ENCODE measurements around the gene ANGPTL2.

Gene ANGPTL2

DNA sequence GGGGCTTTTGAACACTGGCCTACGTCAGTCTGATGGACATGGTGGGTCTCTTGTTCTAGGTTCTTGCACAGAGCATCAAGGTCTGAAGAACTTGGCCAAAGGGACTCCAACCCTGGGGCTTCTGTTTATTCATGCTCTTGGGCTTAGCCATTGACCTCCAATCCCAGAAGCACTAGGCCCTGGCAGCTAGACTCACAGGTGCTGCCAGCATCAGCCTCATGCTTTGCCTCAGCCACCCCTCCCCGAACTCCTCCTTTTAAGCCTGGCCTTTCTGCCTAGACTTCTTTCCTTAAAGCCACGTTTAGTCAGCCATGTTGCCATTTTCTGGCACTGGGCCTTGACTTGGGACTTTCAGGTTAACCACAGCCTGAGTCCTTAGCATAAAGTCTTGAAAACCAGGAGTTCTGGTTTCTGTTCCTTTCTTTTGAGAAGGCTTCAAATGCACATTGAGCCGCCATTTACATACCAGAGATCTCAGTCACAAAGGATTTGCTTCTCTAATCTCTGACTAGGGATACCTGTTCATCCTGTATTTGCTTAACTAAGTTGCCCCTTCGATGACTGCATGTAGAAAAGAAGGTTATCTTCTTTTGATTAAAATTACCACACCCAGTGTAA, 54.7 kb downstream of the ANGPTL2 start:
- no peak for DNase-seq

DNA sequence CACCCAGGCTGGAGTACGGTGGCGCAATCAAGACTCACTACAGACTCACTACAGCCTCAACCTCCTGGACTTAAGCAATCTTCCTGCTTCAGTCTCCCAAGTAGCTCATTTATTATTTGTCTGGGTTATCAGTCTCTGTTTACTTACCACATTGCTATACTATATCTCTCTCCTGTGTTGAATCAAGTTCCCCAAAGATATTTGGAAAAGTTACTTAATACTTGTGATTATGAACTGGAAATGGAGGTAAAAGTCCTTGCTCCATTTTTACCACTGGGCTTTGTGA, 55.6 kb downstream of the ANGPTL2 start:
- DNase-seq, result no peak

DNA sequence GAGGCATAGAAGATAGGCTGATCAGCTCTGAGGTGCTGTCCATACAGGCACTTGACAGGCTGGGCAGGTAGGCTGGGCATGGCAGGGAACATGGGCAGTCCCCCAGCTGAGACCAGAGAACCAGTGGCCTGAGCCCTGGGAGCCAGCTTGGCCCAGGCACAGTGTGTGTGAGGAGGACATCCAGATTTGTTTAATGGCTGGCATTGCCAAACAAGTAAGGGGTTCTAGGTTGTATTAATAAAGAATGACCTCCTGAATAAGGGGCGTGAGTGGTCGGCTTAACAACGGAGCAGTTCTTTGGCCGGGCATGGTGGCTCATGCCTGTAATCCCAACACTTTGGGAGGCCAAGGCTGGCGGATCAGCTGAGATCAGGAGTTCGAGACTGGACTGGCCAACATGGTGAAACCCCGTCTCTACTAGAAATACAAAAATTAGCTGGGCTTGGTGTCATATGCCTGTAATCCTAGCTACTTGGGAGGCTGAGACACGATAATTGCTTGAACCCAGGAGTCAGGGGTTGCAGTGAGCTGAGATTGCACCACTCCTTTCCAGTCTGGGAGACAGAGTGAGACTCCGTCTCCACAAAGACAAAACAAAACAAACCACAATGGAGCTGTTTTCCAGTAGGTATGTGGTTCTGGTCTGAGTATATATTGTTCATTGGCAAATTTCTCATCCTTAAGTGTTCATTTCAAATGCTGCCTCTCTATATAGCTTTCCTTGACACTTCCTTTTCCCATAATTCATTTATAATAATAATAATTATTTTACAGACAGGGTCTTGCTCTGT, 56.2 kb downstream of the ANGPTL2 start:
- no peak for DNase-seq

DNA sequence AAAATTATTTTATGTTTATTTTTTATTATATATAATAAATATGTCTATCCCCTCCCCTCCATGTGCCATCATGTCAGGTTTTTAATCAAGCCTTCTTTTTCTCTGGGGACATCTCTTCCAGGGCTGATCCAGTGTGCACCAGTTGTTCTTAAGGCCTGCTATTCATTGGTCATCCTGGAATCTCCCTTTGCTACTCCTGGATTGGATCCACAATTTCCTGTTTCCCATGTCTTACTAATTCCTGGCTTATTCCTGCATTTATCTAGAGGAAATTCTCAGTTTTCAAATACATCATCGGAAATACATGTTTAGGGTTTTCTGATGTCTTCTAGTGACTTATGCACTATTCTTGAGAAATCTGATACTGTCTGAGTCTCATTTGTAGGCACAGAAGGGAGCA, 56.8 kb downstream of the ANGPTL2 start:
- no peak for DNase-seq

DNA sequence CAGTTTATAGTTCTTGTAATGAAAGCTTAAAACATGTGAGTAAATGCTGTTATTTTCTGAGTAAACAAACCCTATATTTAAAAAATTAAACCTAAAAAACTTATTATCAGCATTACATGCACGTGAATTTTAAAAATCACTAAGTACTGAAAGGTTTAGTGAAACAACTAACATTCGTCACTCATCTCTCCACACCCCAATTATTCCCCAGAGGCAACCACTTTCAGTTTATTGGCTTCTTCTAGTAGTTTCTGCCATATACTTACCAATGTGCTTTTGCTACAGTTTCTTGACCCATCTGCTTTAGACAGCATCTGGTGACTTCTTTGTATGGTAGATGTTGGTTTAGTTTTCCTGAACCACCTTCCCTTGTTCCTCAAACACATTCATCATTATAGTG, 58.1 kb downstream of the ANGPTL2 start:
- no peak for DNase-seq

DNA sequence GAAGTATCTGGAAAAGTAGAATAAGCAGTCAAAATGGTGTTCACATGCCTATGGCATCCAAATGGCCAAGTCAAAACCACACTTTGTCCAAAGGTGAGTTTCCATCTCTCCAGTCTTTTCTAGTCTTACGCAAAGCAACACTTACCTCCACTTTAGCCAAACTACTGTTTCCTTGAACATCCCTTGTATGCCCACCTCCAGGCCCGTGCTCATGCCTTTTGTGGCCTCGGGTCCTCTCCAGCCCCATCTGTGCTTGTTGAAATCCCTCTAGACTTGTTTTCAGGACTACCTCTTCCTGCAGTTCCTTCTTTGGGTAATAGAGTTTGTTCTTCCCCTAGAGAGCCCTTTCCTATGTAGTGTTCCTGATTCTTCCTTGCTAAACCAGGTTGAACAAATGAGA, 61.0 kb downstream of the ANGPTL2 start:
- no peak for DNase-seq

DNA sequence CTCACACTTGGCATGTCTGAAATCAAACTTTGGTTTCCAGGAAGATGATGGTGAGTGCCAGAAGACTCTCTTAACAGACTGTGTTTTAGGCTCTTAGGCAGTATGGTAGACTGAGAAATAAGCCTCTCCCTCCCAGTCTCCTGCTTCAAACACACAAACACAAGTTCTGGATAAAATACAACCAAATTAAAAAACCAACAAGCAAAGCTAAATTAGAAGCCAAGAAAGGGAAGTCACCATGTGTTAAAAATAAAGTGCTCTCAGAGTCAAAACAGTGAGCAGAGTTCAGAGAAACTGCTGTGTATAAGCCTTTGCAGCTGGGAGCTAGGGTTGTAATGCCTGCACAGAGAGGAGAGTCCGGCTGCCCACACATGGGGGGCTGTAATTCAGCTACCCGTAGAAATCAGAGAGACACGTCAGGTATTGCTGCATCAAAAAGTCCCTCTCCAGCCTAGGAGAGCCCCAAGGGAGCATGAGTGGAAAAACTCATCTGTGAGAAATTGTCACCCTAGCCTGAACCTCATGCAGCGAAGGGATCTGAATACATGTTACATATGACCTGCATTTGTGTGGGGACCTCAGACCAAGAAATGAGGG, 62.6 kb downstream of the ANGPTL2 start:
- DNase-seq, result no peak

DNA sequence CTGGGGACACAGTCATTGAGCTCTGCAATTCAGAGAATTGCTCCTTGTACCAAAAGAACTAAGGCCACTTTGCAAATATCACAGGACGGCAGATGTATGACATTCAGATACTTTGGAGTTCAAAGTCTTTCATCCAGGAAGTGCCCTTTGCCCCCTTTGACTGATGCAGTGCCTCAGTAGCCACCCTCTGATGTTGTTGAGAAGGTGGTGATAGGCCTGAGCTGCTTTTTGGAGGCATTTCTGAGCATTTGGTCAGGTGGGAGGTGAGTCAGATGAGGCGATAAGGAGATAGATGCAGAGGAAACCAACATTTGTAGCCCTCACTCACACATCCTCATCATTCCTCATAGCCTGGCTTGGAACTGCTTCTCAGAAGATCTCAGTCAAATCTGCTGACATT, 63.4 kb downstream of the ANGPTL2 start:
- DNase-seq, result no peak

DNA sequence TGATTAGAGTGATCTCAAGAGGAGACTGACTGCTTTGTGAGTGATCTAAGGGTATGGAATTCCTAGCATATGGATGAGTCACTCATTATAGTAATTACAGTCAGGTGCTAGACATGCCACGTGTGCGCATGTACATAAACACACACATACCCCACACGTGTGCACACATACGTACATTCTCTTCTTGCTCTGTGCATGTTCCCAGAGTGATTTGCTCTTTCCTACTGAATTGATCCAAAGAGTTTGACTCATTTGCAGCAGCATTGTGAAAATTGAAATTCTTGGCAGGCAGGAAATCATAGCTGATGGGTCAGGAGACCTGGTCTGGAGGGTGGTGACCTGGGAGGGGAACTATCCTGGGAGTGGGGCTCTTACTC, 63.8 kb downstream of the ANGPTL2 start:
- DNase-seq, result no peak

DNA sequence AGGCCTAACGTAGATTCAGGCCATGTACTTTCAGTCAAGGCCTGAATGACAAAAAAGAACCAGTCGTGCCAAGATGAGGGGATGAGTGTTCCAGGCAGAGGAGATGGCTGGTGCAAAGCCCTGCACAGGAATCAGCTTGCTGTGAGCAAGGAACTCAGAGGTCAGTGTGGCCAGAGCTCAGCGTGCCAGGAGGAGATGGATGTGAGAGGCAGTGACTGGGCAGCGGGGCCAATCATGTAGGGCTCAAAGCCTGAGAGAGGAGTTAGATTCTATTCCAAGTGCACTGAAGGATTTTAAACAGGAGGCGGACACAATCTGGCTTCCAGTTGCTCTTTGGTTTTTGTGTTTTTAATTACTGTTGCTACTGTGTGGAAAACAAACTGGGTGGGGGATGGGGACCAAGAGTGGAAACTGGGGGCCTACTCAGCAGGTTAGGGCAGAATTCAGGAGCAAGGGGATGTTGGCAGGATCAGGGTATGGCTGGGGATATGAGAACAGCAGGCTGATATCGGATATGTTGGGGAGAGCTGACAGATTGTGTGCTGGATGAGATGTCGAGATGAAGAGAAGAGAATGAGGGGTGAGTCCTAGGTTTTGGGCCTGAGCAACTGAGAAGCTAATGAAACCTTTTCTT, 64.3 kb downstream of the ANGPTL2 start:
- no peak for DNase-seq

DNA sequence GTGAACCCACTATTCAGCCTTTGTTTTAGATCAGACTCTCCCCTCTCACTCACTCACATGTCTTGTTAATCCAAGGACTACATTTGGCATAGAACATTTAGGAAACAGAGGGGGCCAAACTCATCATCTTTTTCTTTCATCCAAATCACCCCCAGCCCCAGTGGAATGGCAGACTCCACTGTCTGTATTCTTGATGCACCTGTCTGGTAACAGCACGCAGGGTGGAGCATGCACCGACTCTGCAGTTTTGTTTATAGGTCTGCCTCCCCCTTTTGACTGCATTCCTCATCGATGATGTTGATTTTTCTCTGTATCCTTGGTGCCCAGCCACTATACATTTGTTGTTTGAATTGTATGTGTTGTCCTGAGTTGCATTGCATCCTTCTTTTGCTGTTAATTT, 66.0 kb downstream of the ANGPTL2 start:
- no peak for DNase-seq

DNA sequence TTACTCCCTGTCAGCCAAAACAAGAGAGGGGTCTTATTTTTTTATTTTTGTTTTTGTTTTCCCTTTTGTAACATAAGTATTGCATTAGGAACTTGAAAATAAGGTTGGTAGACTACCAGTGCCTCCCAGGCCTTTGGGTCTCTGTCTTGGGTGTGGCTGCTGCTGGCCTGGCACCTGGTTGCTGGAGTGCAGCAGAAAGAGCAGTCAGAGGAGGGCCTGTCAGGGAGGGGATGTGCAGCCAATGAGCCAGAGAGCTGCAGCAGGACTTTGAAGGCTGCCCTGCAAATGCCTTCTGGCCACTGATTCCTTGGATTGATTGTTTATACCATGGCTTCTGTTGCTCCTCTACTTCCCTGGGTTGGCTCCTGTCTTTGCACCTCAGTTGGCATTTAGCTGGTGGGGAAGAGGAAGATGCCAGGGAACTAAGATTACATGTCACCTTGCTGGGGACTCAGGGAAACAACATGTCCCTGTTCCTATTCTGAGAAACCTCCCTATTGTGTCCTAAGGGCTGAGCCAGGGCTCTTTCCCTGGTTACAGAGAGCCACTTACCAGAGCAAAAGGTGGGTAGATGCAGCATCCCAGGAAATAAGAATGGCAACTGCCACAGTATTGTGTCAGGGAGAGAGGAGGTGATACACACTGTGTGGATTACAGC, 66.6 kb downstream of the ANGPTL2 start:
- no peak for DNase-seq

DNA sequence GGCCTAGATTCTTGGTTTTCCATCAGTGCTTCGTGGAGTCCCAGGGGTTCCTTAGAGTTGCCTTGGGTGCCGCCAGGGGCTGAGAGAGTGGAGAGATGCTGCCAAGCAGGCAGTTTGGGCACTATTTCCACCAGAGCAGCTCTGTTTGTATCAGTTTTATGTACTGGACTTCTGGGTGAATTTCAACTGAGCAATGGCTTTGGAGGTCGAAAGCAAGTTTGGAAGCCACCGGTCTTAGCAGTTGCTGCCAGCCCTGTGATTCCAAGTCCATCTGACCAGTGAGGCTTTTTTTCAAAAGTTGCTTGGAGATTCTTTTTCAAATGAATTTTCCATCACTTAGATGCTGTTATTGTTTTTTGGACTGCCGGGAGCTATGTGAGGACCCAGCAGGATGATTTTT, 68.5 kb downstream of the ANGPTL2 start:
- DNase-seq, result no peak

DNA sequence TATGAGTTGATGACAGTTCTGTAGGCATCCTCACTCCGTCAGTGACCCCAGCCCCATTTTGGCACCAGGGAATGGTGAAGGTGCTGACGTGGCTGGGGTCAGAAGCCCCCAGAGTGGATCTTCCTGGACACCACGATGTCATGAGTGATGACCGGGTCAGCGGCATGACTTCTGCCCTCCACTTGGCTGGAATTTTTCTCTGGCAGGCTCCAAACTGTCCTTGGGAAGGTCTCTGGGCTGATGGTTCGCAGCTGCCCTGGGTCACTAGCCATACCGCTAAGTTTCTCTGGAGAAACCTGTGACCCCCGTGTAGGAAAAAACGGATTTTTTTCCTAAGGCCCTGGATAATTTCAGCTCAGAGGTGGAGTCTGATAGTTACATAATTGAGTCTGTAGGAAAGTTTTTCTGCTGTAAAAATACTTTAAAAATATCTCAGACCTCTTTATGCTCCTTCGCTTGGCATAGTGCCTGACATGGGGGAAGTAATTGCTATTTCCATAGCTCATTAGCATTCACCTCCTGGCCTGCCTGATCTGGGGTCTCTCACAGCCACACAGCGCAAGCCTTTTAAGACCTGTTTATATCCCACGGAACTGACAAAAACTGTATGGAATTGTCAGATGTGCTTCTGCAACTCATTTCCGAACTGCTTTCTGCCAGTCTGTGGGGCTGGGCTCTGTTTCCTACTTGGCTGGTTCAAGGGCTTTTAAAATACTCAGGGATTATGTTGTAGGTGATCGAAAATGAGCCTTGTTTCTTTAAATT, 69.2 kb downstream of the ANGPTL2 start:
- no peak for DNase-seq

DNA sequence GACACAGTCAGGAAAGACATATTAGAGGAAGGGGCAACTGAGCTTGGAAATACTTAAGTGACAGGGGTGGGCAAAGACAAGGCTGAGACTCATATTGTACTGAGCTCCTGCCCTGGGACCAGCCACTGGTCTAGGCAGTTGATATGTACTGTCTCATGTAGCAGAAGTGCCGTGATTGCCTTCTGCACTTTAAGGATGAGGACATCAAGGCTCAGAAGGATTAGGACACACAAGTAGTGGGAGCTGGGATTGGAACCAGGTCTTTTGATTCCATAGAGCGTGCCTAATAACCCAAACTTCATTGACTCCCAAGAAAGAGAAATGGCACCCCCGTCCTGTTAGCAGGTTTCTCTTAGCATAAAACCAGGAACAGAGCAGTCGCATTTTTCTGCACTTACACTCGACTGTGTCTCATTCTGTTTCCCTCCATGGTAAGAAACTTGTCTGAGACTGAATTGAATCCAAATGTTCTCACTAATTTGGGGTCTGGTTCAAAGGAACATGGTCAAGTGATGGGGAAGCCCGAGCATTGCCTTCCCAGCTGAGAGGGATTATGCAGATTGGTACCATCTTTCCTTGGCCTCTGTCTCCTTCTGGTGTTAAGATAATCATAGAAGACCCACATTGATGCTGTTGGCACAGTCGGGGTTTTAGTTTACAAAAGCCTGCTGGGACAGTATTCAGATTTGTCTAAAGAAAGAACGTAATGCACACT, 70.4 kb downstream of the ANGPTL2 start:
- no peak for DNase-seq

DNA sequence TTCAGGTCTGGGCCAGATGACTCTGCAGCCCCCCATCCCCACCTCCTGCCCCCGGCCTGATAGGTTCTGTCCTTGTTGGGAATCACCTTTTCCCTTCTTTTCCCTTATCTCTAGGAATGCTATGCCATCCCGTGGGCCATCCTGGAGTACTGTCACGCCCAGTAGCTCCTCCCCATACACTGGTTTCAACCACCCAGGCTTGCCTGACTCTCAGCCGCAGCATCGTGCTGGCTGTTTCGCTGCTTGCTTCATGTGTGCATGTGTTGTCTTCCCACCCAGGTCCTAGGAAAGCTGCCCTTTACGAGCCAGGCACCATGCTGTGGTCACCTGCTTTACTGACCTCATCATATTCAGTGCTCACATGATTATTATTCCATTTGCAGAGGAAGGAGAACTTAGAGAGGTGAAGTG, 71.8 kb downstream of the ANGPTL2 start:
- DNase-seq, result no peak

DNA sequence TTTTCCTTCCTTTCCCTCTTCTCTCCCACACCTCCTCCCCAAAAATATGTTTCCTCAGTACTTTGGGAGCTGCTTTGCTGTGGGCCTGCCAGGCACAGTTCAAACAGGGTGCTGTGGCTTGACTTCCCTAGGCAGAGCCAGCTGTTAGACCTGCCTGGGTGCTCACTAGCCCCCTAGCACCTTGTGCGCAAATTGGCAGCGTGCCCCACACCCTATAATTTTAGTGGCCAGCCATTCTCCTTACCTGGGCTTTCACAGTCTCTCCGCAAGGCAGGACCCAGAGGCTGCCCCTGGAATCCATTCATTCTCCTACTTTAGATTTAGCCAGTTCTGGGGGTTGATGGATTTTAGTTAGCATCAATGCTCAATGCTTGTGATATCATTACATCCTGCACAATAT, 72.3 kb downstream of the ANGPTL2 start:
- no peak for DNase-seq

DNA sequence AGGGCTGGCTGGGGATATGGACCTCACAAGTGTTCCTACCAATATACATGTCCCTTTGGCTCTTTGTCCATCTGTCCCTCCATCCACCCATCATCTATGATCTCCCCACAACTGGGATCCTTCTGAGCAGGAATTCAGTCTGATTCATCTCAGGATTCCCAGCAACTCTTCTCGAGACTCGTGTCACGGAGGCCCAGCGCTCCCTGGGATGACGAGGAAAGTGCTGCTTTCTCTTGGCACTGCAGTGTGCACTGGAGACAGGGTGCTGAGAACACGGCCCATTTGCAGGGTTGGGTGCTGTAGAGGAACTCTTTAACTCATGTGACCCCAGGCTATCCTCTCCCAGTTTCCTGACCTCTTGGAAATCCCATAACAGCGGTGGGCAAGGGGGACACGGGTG, 72.9 kb downstream of the ANGPTL2 start:
- no peak for DNase-seq

DNA sequence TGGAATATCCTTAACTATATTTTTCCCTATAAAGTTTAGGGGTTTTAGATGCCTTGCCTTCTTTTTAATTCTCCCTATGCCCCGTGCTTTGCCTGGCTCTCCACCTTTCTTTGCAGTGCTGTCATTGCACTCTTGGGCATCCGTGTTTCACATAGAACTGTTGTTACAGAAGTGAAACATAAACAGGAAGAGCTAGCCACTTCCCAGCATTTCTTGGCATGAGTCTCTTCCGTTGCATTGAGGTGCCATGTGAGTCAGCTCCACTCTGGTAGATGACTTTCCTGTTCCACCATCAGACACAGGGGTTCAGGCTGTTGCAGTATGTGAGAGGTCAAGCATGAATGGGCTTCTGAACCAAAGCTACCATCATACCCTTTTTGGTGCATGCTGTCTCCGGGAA, 73.4 kb downstream of the ANGPTL2 start:
- no peak for DNase-seq

DNA sequence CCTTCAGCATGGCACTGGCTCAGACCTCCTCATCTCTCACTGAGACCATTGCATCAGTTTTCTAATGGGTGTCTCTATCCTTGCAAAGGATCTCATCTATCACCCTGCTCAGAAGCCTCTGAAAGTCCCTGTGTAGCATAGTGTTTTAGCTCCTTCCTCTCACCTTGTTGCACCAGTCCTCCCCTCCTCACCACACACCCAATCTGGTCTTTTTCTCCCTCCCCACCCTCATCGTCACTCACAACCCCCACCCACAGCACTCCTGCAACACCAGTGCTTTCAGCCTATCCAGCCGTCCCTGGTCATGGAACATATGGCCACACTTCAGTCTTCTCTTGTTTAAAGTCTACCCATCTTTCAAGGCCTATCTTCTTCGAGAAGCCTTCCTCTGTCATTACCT, 74.5 kb downstream of the ANGPTL2 start:
- DNase-seq, result no peak

DNA sequence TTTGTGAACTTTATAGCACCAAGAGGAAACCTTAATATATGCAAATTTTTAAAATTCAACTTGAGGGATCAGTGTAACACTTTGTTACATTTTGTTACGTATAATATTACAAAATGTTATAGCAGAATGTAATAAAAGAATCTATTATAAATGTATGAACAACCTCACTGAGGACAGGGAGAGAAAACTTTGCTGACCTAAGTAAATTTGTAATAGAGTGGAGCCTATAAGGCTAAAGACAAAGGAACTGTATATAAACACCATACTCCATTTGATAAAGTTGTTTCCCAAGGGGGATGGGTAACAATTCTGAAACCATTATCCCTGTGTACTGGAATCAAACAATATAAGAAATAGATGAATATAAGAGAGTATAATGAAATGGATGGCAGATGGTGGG, 77.3 kb downstream of the ANGPTL2 start:
- DNase-seq, result no peak

DNA sequence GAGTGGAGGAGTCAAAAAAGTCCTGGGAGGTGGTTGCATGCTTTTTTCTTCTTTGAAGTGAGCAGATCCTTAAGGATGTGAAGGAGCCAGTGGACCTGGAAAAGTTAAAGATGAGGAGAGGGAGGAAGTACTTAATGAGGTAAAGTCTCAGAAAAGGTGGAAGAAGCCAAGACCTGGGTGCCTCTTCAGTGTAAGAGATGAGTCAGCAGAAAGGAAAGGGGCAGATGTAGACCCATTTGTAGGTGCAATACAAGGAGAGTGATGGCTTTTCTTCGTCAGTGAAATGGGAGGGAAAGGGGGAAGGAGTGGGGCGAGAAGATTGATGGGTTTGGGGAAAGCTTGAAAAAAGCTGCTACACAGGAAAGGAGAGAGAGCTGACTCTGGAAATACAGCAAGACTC, 82.9 kb downstream of the ANGPTL2 start:
- no peak for DNase-seq
